ENCODE measurements around the gene RHOBTB1. TPM values are rescaled to one million over a fixed set of nuclear protein-coding genes. Genes with fewer than 3 reads are reported as not detected.

The RHOBTB1 gene
- total RNA-seq, 2 donors from 2014 or later: 6.6 to 6.8 TPM

- no peaks in the 10 kb centered on the region for H3K9me3 Mint-ChIP-seq
- Histone ChIP-seq H3K27me3 (ENCODE audit: control insufficient read depth, insufficient read depth, low read length, poor library complexity, severe bottlenecking) (peaks cover 7% of the 10 kb centered on the region), H3K9me3 (ENCODE audit: control insufficient read depth, low read length) (no peaks in the 10 kb centered on the region), H3K27ac (ENCODE audit: low read depth, low read length) (no peak overlapping the region), H3K9ac (ENCODE audit: extremely low read depth, low read length, poor library complexity, severe bottlenecking) (no peak overlapping the region), H3K4me1 (ENCODE audit: control insufficient read depth, insufficient read depth, low read length) (peaks cover 5% of the 10 kb centered on the region), H3K4me3 (ENCODE audit: low read length) (no peak overlapping the region), H3K36me3 (ENCODE audit: control insufficient read depth, insufficient read depth, low read length) (no peaks in the 10 kb centered on the region)
- no peak overlapping the region for H3K27ac Mint-ChIP-seq
- DNase-seq: no peak
- H3K36me3 Mint-ChIP-seq (ENCODE audit: low read depth): no peaks in the 10 kb centered on the region
- WGBS, 2 experiments (ENCODE audit: insufficient coverage in 1 of 2, insufficient read length in 1 of 2): 90 to 97% methylated on average over 3 of the region's 3 CpGs
- no peak overlapping the region for H3K4me3 Mint-ChIP-seq
- TF ChIP-seq CTCF (conservative IDR thresholded peaks at IDR 0.05): no peak
- H3K4me1 Mint-ChIP-seq: peaks cover 7% of the 10 kb centered on the region
- H3K27me3 Mint-ChIP-seq (ENCODE audit: insufficient read depth): peaks cover 15% of the 10 kb centered on the region
Observed at GRCh38 chr10:60940446-60940845, 3.5 kb downstream of the RHOBTB1 start.

- Histone ChIP-seq H3K4me1 (ENCODE audit: control insufficient read depth, insufficient read depth, low read length) (peaks cover 5% of the 10 kb centered on the region), H3K27me3 (ENCODE audit: control insufficient read depth, insufficient read depth, low read length, poor library complexity, severe bottlenecking) (peaks cover 2% of the 10 kb centered on the region), H3K9ac (ENCODE audit: extremely low read depth, low read length, poor library complexity, severe bottlenecking) (no peak overlapping the region), H3K9me3 (ENCODE audit: control insufficient read depth, low read length) (no peaks in the 10 kb centered on the region), H3K27ac (ENCODE audit: low read depth, low read length) (no peak overlapping the region), H3K36me3 (ENCODE audit: control insufficient read depth, insufficient read depth, low read length) (no peaks in the 10 kb centered on the region), H3K4me3 (ENCODE audit: low read length) (no peak overlapping the region)
- no peaks in the 10 kb centered on the region for H3K36me3 Mint-ChIP-seq (ENCODE audit: low read depth)
- no peak for DNase-seq
- H3K9me3 Mint-ChIP-seq: no peaks in the 10 kb centered on the region
- no peak overlapping the region for H3K27ac Mint-ChIP-seq
- no peak overlapping the region for H3K4me3 Mint-ChIP-seq
- H3K27me3 Mint-ChIP-seq (ENCODE audit: insufficient read depth): peaks cover 4% of the 10 kb centered on the region
- peaks cover 5% of the 10 kb centered on the region for H3K4me1 Mint-ChIP-seq
- 91 to 92% methylated on average over 5 of the region's 5 CpGs for WGBS, 2 experiments (ENCODE audit: insufficient coverage in 1 of 2, insufficient read length in 1 of 2)
- no peak for TF ChIP-seq CTCF (conservative IDR thresholded peaks at IDR 0.05)
Observed at GRCh38 chr10:60937784-60938654, 6.0 kb downstream of the RHOBTB1 start.

- Mint-ChIP-seq H3K9me3 (no peaks in the 10 kb centered on the region), H3K4me3 (no peak overlapping the region), H3K36me3 (ENCODE audit: low read depth) (no peaks in the 10 kb centered on the region), H3K27ac (no peak overlapping the region), H3K4me1 (peaks cover 4% of the 10 kb centered on the region), H3K27me3 (ENCODE audit: insufficient read depth) (peaks cover 2% of the 10 kb centered on the region)
- no peaks in the 10 kb centered on the region for H3K27me3 ChIP-seq (ENCODE audit: control insufficient read depth, insufficient read depth, low read length, poor library complexity, severe bottlenecking)
- no peaks in the 10 kb centered on the region for H3K36me3 ChIP-seq (ENCODE audit: control insufficient read depth, insufficient read depth, low read length)
- no peak overlapping the region for H3K4me3 ChIP-seq (ENCODE audit: low read length)
- no peaks in the 10 kb centered on the region for H3K9me3 ChIP-seq (ENCODE audit: control insufficient read depth, low read length)
- no peak for DNase-seq
- no peaks in the 10 kb centered on the region for H3K4me1 ChIP-seq (ENCODE audit: control insufficient read depth, insufficient read depth, low read length)
- no peak for TF ChIP-seq CTCF (conservative IDR thresholded peaks at IDR 0.05)
- 97% methylated on average over 3 of the region's 4 CpGs for WGBS, 2 experiments (ENCODE audit: insufficient coverage in 1 of 2, insufficient read length in 1 of 2)
- no peak overlapping the region for H3K9ac ChIP-seq (ENCODE audit: extremely low read depth, low read length, poor library complexity, severe bottlenecking)
- H3K27ac ChIP-seq (ENCODE audit: low read depth, low read length): no peak overlapping the region
Observed at GRCh38 chr10:60937022-60937421, 7.0 kb downstream of the RHOBTB1 start.

Data from endodermal cell (in vitro differentiated cells).